NOMO-1 treated with dmso at 0.1 percent for 144 hours (cell line): Measurements from ENCODE around the gene ALPG.

Experiments
- DNase-seq: peaks from one replicate; lab custom pipeline; 2025; ENCODE audit not compliant: unreplicated experiment; lab: John Stamatoyannopoulos, UW

The ALPG gene

DNA sequence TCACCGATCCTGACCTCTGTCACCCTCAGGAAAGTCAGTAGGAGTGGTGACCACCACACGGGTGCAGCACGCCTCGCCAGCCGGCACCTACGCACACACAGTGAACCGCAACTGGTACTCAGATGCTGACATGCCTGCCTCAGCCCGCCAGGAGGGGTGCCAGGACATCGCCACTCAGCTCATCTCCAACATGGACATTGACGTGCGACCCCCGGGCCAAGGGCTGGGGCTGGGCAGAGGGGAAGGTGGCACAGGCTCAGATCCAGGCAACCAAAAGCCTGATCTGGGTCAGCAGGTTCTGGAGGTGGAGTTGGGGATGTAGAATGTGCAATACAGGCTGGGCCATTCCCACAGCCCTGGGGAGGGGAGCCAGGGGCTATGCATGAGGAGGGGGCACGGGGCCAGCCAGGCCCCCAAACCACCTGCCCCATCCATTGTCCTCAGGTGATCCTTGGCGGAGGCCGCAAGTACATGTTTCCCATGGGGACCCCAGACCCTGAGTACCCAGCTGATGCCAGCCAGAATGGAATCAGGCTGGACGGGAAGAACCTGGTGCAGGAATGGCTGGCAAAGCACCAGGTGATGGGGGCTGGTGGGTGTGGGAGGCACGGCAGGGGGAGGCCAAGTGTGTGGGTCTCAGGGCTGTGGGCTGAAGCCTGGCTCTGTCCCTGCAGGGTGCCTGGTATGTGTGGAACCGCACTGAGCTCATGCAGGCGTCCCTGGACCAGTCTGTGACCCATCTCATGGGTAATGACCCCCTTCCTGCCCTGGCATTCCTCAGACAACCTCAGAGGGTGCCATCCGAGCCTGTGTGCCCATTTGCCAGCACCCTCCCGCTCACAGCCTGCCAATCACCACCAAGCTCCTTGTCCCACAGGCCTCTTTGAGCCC, 50.7 kb downstream of the ALPG start:
- no peak for DNase-seq

GRCh38 chr2:232458051-232458660, 51.5 kb downstream of the ALPG start:
- no peak for DNase-seq

DNA sequence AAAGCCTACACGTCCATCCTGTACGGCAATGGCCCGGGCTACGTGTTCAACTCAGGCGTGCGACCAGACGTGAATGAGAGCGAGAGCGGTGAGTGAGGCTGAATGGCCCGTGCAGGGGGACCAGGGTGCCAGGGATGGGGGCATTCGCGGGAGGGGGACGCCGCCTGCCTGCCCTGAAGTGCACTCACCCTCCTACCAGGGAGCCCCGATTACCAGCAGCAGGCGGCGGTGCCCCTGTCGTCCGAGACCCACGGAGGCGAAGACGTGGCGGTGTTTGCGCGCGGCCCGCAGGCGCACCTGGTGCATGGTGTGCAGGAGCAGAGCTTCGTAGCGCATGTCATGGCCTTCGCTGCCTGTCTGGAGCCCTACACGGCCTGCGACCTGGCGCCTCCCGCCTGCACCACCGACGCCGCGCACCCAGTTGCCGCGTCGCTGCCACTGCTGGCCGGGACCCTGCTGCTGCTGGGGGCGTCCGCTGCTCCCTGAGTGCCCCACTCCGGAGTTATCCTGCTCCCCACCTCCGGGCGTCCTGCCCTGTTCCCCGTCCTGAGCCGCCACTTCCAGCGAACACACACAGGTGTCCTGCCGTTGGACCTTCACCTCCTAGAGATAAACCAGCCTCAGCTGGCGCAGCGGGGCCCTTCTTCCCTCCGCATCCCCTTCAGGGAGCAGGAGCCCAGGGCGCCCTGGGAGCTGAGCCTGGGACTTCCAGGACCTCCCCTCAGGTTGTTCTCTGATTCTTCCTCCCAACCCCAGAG, 52.2 kb downstream of the ALPG start:
- DNase-seq = no peak

- no peak for DNase-seq
Measured at GRCh38 chr2:232459419-232460035, 52.9 kb downstream of the ALPG start.

- no peak for DNase-seq
Measured at GRCh38 chr2:232460171-232460570, 53.5 kb downstream of the ALPG start.
